ENCODE results near the gene DTNBP1. TPM values are rescaled to one million over a fixed set of nuclear protein-coding genes. Genes with fewer than 3 reads are reported as not detected.

Gene DTNBP1
- total and polyA plus RNA-seq, 2 of the 13 experiments (the other 11 are each of a cell fraction or from before 2014, with no cell fraction given) = 6.6 to 19.1 TPM

GRCh38 chr6:15533379-15534026 is 129.3 kb downstream of the DTNBP1 start (continued):
- no peak for TF ChIP-seq MYNN (CRISPR knock-in tag; IDR thresholded peaks at IDR 0.05; ENCODE audit: low read depth)

DNA sequence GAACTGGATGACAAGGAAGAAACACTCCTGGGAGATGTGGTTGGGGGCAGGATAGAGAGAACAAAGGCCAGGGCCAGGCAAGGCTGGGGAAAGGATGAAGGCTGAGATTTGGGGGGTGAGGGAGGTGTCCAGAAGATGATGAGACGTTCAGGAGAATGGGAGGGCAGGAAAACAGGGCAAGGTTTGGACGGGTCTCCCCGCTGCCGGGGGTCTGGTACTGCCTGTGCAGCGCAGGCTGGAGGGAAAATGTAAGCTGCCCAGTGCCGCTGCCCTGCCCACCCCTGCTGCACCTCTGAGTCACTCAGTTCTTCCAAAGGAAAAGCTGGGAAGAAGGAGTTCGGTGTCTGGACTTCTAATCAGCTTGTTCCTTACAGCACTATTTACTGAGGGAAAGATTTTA is 130.9 kb downstream of the DTNBP1 start:
- Histone ChIP-seq H2AFZ (ENCODE audit: low read length) (no peak overlapping the region), H3K4me1 (ENCODE audit: insufficient read depth, low read length) (peaks cover 12% of the 10 kb centered on the region), H3K27me3 (ENCODE audit: control insufficient read depth in 1 of 2, insufficient read depth in 2 of 2, low read length in 2 of 2) (no peaks in the 10 kb centered on the region), H4K20me1 (ENCODE audit: insufficient read depth, low read length) (no peaks in the 10 kb centered on the region), H3K79me2 (ENCODE audit: insufficient read depth, low read length) (no peaks in the 10 kb centered on the region), H3K36me3 (replicated peaks in 1 of 2; ENCODE audit: control insufficient read depth in 1 of 2, insufficient read depth in 2 of 2, low read length in 2 of 2) (peaks cover 8 to 11% of the 10 kb centered on the region in 2 experiments; a peak in 3 of 5 replicates), H3K4me2 (ENCODE audit: low read depth, low read length) (no peak overlapping the region), H3K27ac (ENCODE audit: extremely low read length, insufficient read depth, low read length) (no peak overlapping the region), H3K9ac (ENCODE audit: insufficient read depth, low read depth, low read length) (no peak overlapping the region), H3K9me3 (ENCODE audit: low read length) (no peaks in the 10 kb centered on the region), H3K4me3 (replicated peaks in 1 of 3; ENCODE audit: insufficient read depth in 1 of 3, low read depth in 2 of 3, low read length in 3 of 3) (no peak overlapping the region)
- intact Hi-C loops (cut with micrococcal nuclease; ENCODE audit: unreplicated experiment) = no loop called here
- in situ Hi-C loops (cut with HindIII; ENCODE audit: extremely low pct_ligation_motif_present, low pct_unique_long_range_greater_than_20kb) = no loop called here
- ChIA-PET CTCF (ENCODE audit: low intra/inter-chr PET ratio, low total read pairs) (no interaction called here), POLR2A (no interaction called here)
- TF ChIP-seq, protein P1, sequence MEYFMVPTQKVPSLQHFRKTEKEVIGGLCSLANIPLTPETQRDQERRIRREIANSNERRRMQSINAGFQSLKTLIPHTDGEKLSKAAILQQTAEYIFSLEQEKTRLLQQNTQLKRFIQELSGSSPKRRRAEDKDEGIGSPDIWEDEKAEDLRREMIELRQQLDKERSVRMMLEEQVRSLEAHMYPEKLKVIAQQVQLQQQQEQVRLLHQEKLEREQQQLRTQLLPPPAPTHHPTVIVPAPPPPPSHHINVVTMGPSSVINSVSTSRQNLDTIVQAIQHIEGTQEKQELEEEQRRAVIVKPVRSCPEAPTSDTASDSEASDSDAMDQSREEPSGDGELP (IDR thresholded peaks at IDR 0.05; ENCODE audit: borderline replicate concordance, low read depth) = no peak
- TF ChIP-seq NFE2 (CRISPR knock-in tag; IDR thresholded peaks at IDR 0.05) = no peak
- TF ChIP-seq, protein P2, sequence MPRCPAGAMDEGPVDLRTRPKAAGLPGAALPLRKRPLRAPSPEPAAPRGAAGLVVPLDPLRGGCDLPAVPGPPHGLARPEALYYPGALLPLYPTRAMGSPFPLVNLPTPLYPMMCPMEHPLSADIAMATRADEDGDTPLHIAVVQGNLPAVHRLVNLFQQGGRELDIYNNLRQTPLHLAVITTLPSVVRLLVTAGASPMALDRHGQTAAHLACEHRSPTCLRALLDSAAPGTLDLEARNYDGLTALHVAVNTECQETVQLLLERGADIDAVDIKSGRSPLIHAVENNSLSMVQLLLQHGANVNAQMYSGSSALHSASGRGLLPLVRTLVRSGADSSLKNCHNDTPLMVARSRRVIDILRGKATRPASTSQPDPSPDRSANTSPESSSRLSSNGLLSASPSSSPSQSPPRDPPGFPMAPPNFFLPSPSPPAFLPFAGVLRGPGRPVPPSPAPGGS (CRISPR knock-in tag; IDR thresholded peaks at IDR 0.05) = no peak
- no peak for TF ChIP-seq ZMAT3 (CRISPR knock-in tag; conservative IDR thresholded peaks at IDR 0.05)
- TF ChIP-seq SSRP1 (CRISPR knock-in tag; IDR thresholded peaks at IDR 0.05) = no peak
- TF ChIP-seq SRSF1 (optimal IDR thresholded peaks at IDR 0.05; ENCODE audit: low read depth, low read length) = no peak
- WGBS (ENCODE audit: low lambda C conversion rate) = 96% methylated on average over 7 of the region's 7 CpGs
- DNase-seq (ENCODE audit: low spot score) = no peak
- no peak for FAIRE-seq
- no peak for ATAC-seq
- no TSS peak for BruUV-seq (replicated peaks)

All from HepG2 (cell line).